BE2C (cell line): ENCODE results near the gene UNC45B.

Experiments
- DNase-seq: peaks from one replicate; pipeline ENCODE4 v3.0.0-alpha.2; 2020
- H3K27me3 ChIP-seq: fragments of 250-450 bp; sonication (Bioruptor Pico); 2 replicates; pipeline ENCODE4 v1.5.1; 2020; ENCODE audit warnings: mild to moderate bottlenecking
- H3K36me3 ChIP-seq: fragments of 250-450 bp; sonication (Bioruptor Pico); 2 replicates; pipeline ENCODE4 v1.5.1; 2020; ENCODE audit warnings: mild to moderate bottlenecking
- H3K4me1 ChIP-seq: fragments of 250-450 bp; sonication (Bioruptor Pico); 2 replicates; pipeline ENCODE4 v1.5.1; 2020
- H3K4me3 ChIP-seq: 2 replicates; pipeline ENCODE4 v1.5.1; 2011; ENCODE audit warnings: low read depth, low read length
- H3K9me3 ChIP-seq: fragments of 250-450 bp; sonication (Bioruptor Pico); 2 replicates; pipeline ENCODE4 v1.5.1; 2020
- CTCF ChIP-seq: IDR thresholded peaks from 2 replicates; pipeline ENCODE4 v1.5.1; 2012; ENCODE audit warnings: mild to moderate bottlenecking, low read depth, low read length

Gene UNC45B

GRCh38 chr17:35164716-35165115 is 17.1 kb downstream of the UNC45B start:
- no peaks in the 10 kb centered on the region for H3K36me3 ChIP-seq
- no peak for TF ChIP-seq CTCF
- H3K4me3 ChIP-seq: no peak overlapping the region
- no peaks in the 10 kb centered on the region for H3K4me1 ChIP-seq
- DNase-seq: no peak
- H3K9me3 ChIP-seq: no peaks in the 10 kb centered on the region
- peaks cover 48% of the 10 kb centered on the region for H3K27me3 ChIP-seq

GRCh38 chr17:35166526-35166925 is 18.9 kb downstream of the UNC45B start:
- no peak overlapping the region for H3K4me3 ChIP-seq
- no peaks in the 10 kb centered on the region for H3K36me3 ChIP-seq
- TF ChIP-seq CTCF: no peak
- H3K9me3 ChIP-seq: no peaks in the 10 kb centered on the region
- peaks cover 47% of the 10 kb centered on the region for H3K27me3 ChIP-seq
- no peaks in the 10 kb centered on the region for H3K4me1 ChIP-seq
- DNase-seq: no peak

DNA sequence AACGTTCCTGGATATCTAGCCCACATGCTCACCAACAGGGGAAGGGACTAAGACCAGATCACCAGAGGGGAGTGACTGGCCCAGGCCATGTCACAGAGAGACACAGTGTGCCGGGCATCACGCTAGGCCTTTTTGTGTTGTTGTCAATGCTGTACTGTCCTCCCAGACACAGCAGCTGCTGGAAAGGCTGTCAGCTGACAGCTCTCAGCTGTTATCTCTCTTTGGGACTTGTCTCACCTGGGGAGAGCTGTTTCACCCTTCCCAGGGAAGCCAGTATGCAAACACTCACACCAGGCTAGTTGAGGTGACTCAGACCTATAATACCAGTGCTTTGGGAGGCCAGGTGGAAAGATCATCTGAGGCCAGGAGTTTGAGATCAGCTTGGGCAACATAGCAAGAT is 19.4 kb downstream of the UNC45B start:
- Histone ChIP-seq H3K4me1 (no peaks in the 10 kb centered on the region), H3K27me3 (peaks cover 45% of the 10 kb centered on the region)
- DNase-seq: no peak

GRCh38 chr17:35167666-35168065 is 20.0 kb downstream of the UNC45B start:
- Histone ChIP-seq H3K27me3 (peaks cover 48% of the 10 kb centered on the region), H3K4me1 (no peaks in the 10 kb centered on the region), H3K4me3 (no peak overlapping the region), H3K9me3 (no peaks in the 10 kb centered on the region), H3K36me3 (no peaks in the 10 kb centered on the region)
- no peak for TF ChIP-seq CTCF
- DNase-seq: no peak

More for the DNA sequence above, 19.4 kb downstream of the UNC45B start:
- Histone ChIP-seq H3K9me3 (no peaks in the 10 kb centered on the region), H3K4me3 (no peak overlapping the region), H3K36me3 (no peaks in the 10 kb centered on the region)
- no peak for TF ChIP-seq CTCF

GRCh38 chr17:35169835-35170363 is 22.3 kb downstream of the UNC45B start:
- TF ChIP-seq CTCF: no peak
- Histone ChIP-seq H3K9me3 (no peaks in the 10 kb centered on the region), H3K36me3 (no peaks in the 10 kb centered on the region), H3K27me3 (peaks cover 55% of the 10 kb centered on the region), H3K4me3 (no peak overlapping the region), H3K4me1 (no peaks in the 10 kb centered on the region)
- no peak for DNase-seq

- no peak for DNase-seq
- no peaks in the 10 kb centered on the region for H3K4me1 ChIP-seq
- H3K4me3 ChIP-seq: no peak overlapping the region
- no peaks in the 10 kb centered on the region for H3K36me3 ChIP-seq
- peaks cover 66% of the 10 kb centered on the region for H3K27me3 ChIP-seq
- H3K9me3 ChIP-seq: no peaks in the 10 kb centered on the region
- TF ChIP-seq CTCF: no peak
Measured at GRCh38 chr17:35170968-35171771, 23.6 kb downstream of the UNC45B start.
